GM06990 (cell line): ENCODE data around the gene VDR.

Experiments
- DNase-seq: peaks from one replicate; pipeline ENCODE4 v3.0.0-alpha.2; 2011; ENCODE audit not compliant: insufficient read length; ENCODE audit errors: extremely low read depth
- H3K27me3 ChIP-seq: replicated peaks from 2 replicates; pipeline ENCODE4 v1.6.0; 2011; ENCODE audit warnings: low read length; ENCODE audit not compliant: control insufficient read depth, insufficient read depth
- H3K36me3 ChIP-seq: 2 replicates; pipeline ENCODE4 v1.5.1; 2011; ENCODE audit warnings: low read length; ENCODE audit not compliant: control insufficient read depth, insufficient read depth
- H3K4me3 ChIP-seq: replicated peaks from 2 replicates; pipeline ENCODE4 v1.5.1; 2011; ENCODE audit warnings: low read depth, mild to moderate bottlenecking, control low read depth, low read length
- CTCF ChIP-seq: IDR thresholded peaks from 2 replicates; pipeline ENCODE4 v1.5.1; 2011; ENCODE audit warnings: low read length, control low read depth, mild to moderate bottlenecking, inconsistent platforms; ENCODE audit not compliant: insufficient read depth, poor library complexity, severe bottlenecking

Gene VDR

GRCh38 chr12:47904713-47905709, at the start of gene VDR:
VDR (minus strand) TSS chr12:47904994; CDS start chr12:47879113, 25,881 bp downstream.
- TF ChIP-seq CTCF: peak; percentile 61
- peak; percentile 71 for DNase-seq
- H3K27me3 ChIP-seq: peaks cover 2% of the 10 kb centered on the region; the same call in 1 of the 2 replicates

GRCh38 chr12:47954058-47954457, 49.3 kb upstream of the VDR start:
- Histone ChIP-seq H3K36me3 (no peaks in the 10 kb centered on the region), H3K27me3 (no peaks in the 10 kb centered on the region), H3K4me3 (no peak overlapping the region)
- no peak for TF ChIP-seq CTCF
- no peak for DNase-seq

More at GRCh38 chr12:47904713-47905709, at the start of gene VDR:
- Histone ChIP-seq H3K36me3 (no peaks in the 10 kb centered on the region), H3K4me3 (peak within 1 kb of the TSS; percentile 60)

GRCh38 chr12:47950856-47951468, 46.2 kb upstream of the VDR start:
- Histone ChIP-seq H3K4me3 (no peak overlapping the region), H3K36me3 (no peaks in the 10 kb centered on the region), H3K27me3 (peaks cover 1% of the 10 kb centered on the region; the same call in 1 of the 2 replicates)
- no peak for DNase-seq
- TF ChIP-seq CTCF: no peak

GRCh38 chr12:47949441-47950341, 44.9 kb upstream of the VDR start:
- TF ChIP-seq CTCF: peak; percentile 91
- no peaks in the 10 kb centered on the region for H3K36me3 ChIP-seq

GRCh38 chr12:47947341-47947740, 42.5 kb upstream of the VDR start:
- DNase-seq: no peak
- no peak overlapping the region for H3K4me3 ChIP-seq
- H3K36me3 ChIP-seq: no peaks in the 10 kb centered on the region
- peaks cover 4% of the 10 kb centered on the region for H3K27me3 ChIP-seq
- no peak for TF ChIP-seq CTCF

More at GRCh38 chr12:47949441-47950341, 44.9 kb upstream of the VDR start:
- DNase-seq: peak; percentile 37
- Histone ChIP-seq H3K27me3 (peaks cover 4% of the 10 kb centered on the region), H3K4me3 (no peak overlapping the region)
